K562 (cell line): ENCODE measurements around the gene APOL2. TPM values are rescaled to one million over a fixed set of nuclear protein-coding genes. Genes with fewer than 3 reads are reported as not detected.

ENCODE experiments used
- ATAC-seq: fragments of 200-7000 bp; cut with Tn5 transposase; 3 replicates; pipeline ENCODE4 v1.9.1; 2020; ENCODE audit warnings: moderate library complexity
- BruUV-seq: library from RNA; stranded (reverse); fragments of 400-500 nt; replicated peaks from 2 replicates; lab custom pipeline; 2021; lab: Mats Ljungman, UMichigan
- CTCF ChIA-PET: fragments of 300-600 bp; formaldehyde crosslinking; extraction: SDS; loops from one replicate; lab custom pipeline; 2021; ENCODE audit warnings: low intra/inter-chr PET ratio; lab: Yijun Ruan, JAX
- POLR2A ChIA-PET: fragments of 300-600, 350-650 bp; sonication (Branson Sonifier 250); formaldehyde crosslinking; extraction: SDS; loops from one replicate; lab custom pipeline; 2021; ENCODE audit warnings: antibody characterized with exemption, inconsistent platforms; lab: Yijun Ruan, JAX
- DNase-seq, 4 experiments: peaks; one replicate each; pipeline versions ENCODE4 v3.0.0 to v3.0.0-alpha.2; 2011 to 2018; ENCODE audit warnings: low spot score in 3 of 4, mixed read lengths in 3 of 4; ENCODE audit errors: extremely low read depth in 1 of 4
- FAIRE-seq: peaks from 2 replicates; lab custom pipeline; 2011; peaks lifted over from hg19 to GRCh38; lab: Jason Lieb, UNC
- H2AFZ ChIP-seq: 2 replicates; pipeline ENCODE4 v1.6.0; 2011; ENCODE audit warnings: low read depth, low read length, control low read depth, inconsistent platforms
- H3K27ac ChIP-seq: fragments of 200-600 bp; 3 replicates; pipeline ENCODE4 v1.8.0; 2011; ENCODE audit warnings: low read depth, mild to moderate bottlenecking, control low read depth, inconsistent platforms, low read length, moderate library complexity, mixed read lengths; ENCODE audit errors: extremely low read depth
- H3K27me3 ChIP-seq, 2 experiments: fragments of 300-600 bp in 1 of 2; 2 replicates in 1 of 2; 3 replicates in 1 of 2; pipeline versions ENCODE4 v1.6.0 to v1.8.0; 2011; ENCODE audit warnings: inconsistent platforms in 2 of 2, low read length in 2 of 2, mild to moderate bottlenecking in 1 of 2, mixed read lengths in 1 of 2, moderate library complexity in 1 of 2; ENCODE audit not compliant: control insufficient read depth in 2 of 2, insufficient read depth in 2 of 2
- H3K36me3 ChIP-seq: fragments of 300-600 bp; 3 replicates; pipeline ENCODE4 v1.8.0; 2011; ENCODE audit warnings: mild to moderate bottlenecking, low read length, inconsistent platforms; ENCODE audit not compliant: control insufficient read depth, insufficient read depth
- H3K4me1 ChIP-seq, 2 experiments: fragments of 200-600 bp in 1 of 2; replicated peaks in 1 of 2; 2 replicates in 1 of 2; 3 replicates in 1 of 2; pipeline versions ENCODE4 v1.5.1 to v1.8.0; 2011; ENCODE audit warnings: inconsistent platforms in 2 of 2, low read length in 2 of 2, mild to moderate bottlenecking in 1 of 2, mixed read lengths in 1 of 2, moderate library complexity in 1 of 2; ENCODE audit not compliant: control insufficient read depth in 2 of 2, insufficient read depth in 2 of 2
- H3K4me2 ChIP-seq: 2 replicates; pipeline ENCODE4 v1.6.1; 2011; ENCODE audit warnings: low read length, control low read depth, inconsistent platforms, mixed read lengths; ENCODE audit not compliant: insufficient read depth
- H3K4me3 ChIP-seq: fragments of 200-600 bp; sonication (generic), shearing (Covaris generic); 2 replicates; pipeline ENCODE4 v1.5.1; 2016; ENCODE audit warnings: control low read depth, inconsistent platforms
- H3K79me2 ChIP-seq: fragments of 200-600 bp; 3 replicates; pipeline ENCODE4 v1.8.0; 2011; ENCODE audit warnings: low read length, inconsistent platforms; ENCODE audit not compliant: control insufficient read depth, insufficient read depth
- H3K9ac ChIP-seq, 2 experiments: 2 replicates each; pipeline versions ENCODE4 v1.6.0 to v1.6.1; 2011; ENCODE audit warnings: low read depth in 2 of 2, low read length in 2 of 2, control low read depth in 1 of 2, inconsistent platforms in 1 of 2, mild to moderate bottlenecking in 1 of 2, mixed read lengths in 1 of 2; ENCODE audit not compliant: insufficient read depth in 1 of 2
- H3K9me1 ChIP-seq: one replicate; pipeline ENCODE4 v1.6.0; 2011; ENCODE audit warnings: inconsistent platforms, mild to moderate bottlenecking, low read length, moderate library complexity; ENCODE audit not compliant: control insufficient read depth, insufficient read depth
- H3K9me3 ChIP-seq: replicated peaks from 2 replicates; pipeline ENCODE4 v1.5.1; 2011; ENCODE audit warnings: low read depth, low read length, inconsistent platforms; ENCODE audit not compliant: control insufficient read depth, insufficient read depth
- H4K20me1 ChIP-seq: replicated peaks from 2 replicates; pipeline ENCODE4 v1.6.1; 2011; ENCODE audit warnings: low read length, inconsistent platforms, mixed read lengths; ENCODE audit not compliant: control insufficient read depth, insufficient read depth
- CBX1 ChIP-seq: sonication (generic); IDR thresholded peaks from 2 replicates; pipeline ENCODE4 v1.6.1; 2016; ENCODE audit warnings: antibody characterized with exemption, low read depth, mild to moderate bottlenecking
- GABPB2 ChIP-seq: fragments of 250-450 bp; sonication (Bioruptor Pico); conservative IDR thresholded peaks from 2 replicates; pipeline ENCODE4 v1.5.1; 2021; ENCODE audit warnings: mild to moderate bottlenecking
- NR2C1 ChIP-seq, 2 experiments: fragments of 450-650 bp; IDR thresholded peaks; 2 replicates each; pipeline ENCODE4 v1.6.1; 2017; ENCODE audit warnings: mild to moderate bottlenecking in 2 of 2, antibody characterized with exemption in 1 of 2, inconsistent platforms in 1 of 2, missing compliant biosample characterization in 1 of 2, missing genetic modification characterization in 1 of 2
- PCBP2 ChIP-seq: fragments of 200-400 bp; formaldehyde crosslinking; IDR thresholded peaks from 2 replicates; pipeline ENCODE4 v1.6.1; 2018; ENCODE audit warnings: low read length, low read depth, mild to moderate bottlenecking, moderate library complexity; ENCODE audit not compliant: poor library complexity, severe bottlenecking
- SMC3 ChIP-seq: conservative IDR thresholded peaks from 2 replicates; pipeline ENCODE4 v1.6.1; 2011; ENCODE audit warnings: low read depth, low read length, improper control_type of control experiment; ENCODE audit not compliant: insufficient read depth
- TAL1 ChIP-seq: fragments of 450-650 bp; IDR thresholded peaks from 2 replicates; pipeline ENCODE4 v1.6.1; 2016; ENCODE audit warnings: mild to moderate bottlenecking
- TCF7L2 ChIP-seq: fragments of 150-350 bp; IDR thresholded peaks from 2 replicates; pipeline ENCODE4 v1.6.1; 2016; ENCODE audit warnings: low read depth, mild to moderate bottlenecking, low read length, moderate library complexity
- TFAM ChIP-seq: fragments of 250-450 bp; sonication (Bioruptor Pico); conservative IDR thresholded peaks from 2 replicates; pipeline ENCODE4 v1.5.0; 2021; ENCODE audit warnings: mild to moderate bottlenecking, moderate library complexity
- ZC3H11A ChIP-seq: IDR thresholded peaks from 2 replicates; pipeline ENCODE4 v1.6.1; 2012; ENCODE audit warnings: low read depth, low read length, improper control_type of control experiment
- ZKSCAN3 ChIP-seq: fragments of 250-450 bp; sonication (Bioruptor Pico); IDR thresholded peaks from 2 replicates; pipeline ENCODE4 v1.4.0; 2020
- ZNF146 ChIP-seq: IDR thresholded peaks from one replicate; pipeline ENCODE4 v1.6.1; 2018; ENCODE audit warnings: missing compliant biosample characterization; ENCODE audit not compliant: unreplicated experiment
- ZNF232 ChIP-seq: sonication (generic); formaldehyde crosslinking; IDR thresholded peaks from 2 replicates; pipeline ENCODE4 v1.8.0; 2022; ENCODE audit warnings: mild to moderate bottlenecking, missing genetic modification reagents
- ZNF766 ChIP-seq: fragments of 200-800 bp; sonication (Bioruptor generic); conservative IDR thresholded peaks from 2 replicates; pipeline ENCODE4 v1.6.1; 2016; ENCODE audit warnings: missing genetic modification characterization, missing compliant biosample characterization
- WGBS: fragments of 100-300 bp; shearing (Covaris generic); methylation state at CpG from one replicate; pipeline ENCODE4 v1.1.6; 2016; ENCODE audit warnings: low coverage, mixed read lengths; ENCODE audit not compliant: insufficient coverage; ENCODE audit errors: missing lambda C conversion rate; 5-methylcytosine and 5-hydroxymethylcytosine counted together
- in situ Hi-C: fragments of 300-500 bp; cut with MboI; formaldehyde crosslinking; loops from 4 replicates; pipeline ENCODE4 v1.15.0; 2018; ENCODE audit warnings: inconsistent platforms, mixed read lengths
- intact Hi-C: fragments of 100-400 bp; cut with micrococcal nuclease; formaldehyde crosslinking; loops from 2 replicates; pipeline ENCODE4 v1.14.2; 2022
- polyA plus RNA-seq, 8 experiments: library from polyadenylated mRNA; depleted of rRNA in 4 of 8; stranded (reverse) in 5 of 8; unstranded in 3 of 8; fragments of >200 nt; fragmentation: Nextera tagmentation in 2 of 8; fragmentation: Illumina TruSeq in 1 of 8; extraction: Ambion mirVana in 2 of 8; extraction: Trizol in 1 of 8; gene quantifications; 2 replicates each; pipeline versions ENCODE4 v1.2.1 to v1.2.3, GENCODE V29; 2011 to 2014; ENCODE audit warnings: inconsistent platforms in 1 of 8, missing spikeins in 1 of 8
- total RNA-seq, 7 experiments: library from RNA; depleted of rRNA in 6 of 7; stranded (reverse); fragments of >200 nt in 6 of 7; fragmentation: Illumina TruSeq in 2 of 7; extraction: Trizol in 2 of 7; gene quantifications; 2 replicates each; pipeline versions ENCODE4 v1.2.1 to v1.2.3, GENCODE V29; 2011 to 2021; ENCODE audit warnings: low replicate concordance in 1 of 7
- TF ChIP-seq, protein P1 (sequence below): sonication (generic); formaldehyde crosslinking; IDR thresholded peaks from 2 replicates; pipeline ENCODE4 v1.8.0; 2022; ENCODE audit warnings: missing genetic modification reagents, mild to moderate bottlenecking, borderline replicate concordance
- TF ChIP-seq, protein P2 (sequence below): IDR thresholded peaks from 2 replicates; pipeline ENCODE4 v1.6.1; 2011; ENCODE audit warnings: borderline replicate concordance, low read depth, mild to moderate bottlenecking, moderate library complexity, low read length; ENCODE audit not compliant: insufficient read depth, poor library complexity, severe bottlenecking
- TF ChIP-seq, protein P3 (sequence below): fragments of 450-650 bp; formaldehyde crosslinking; IDR thresholded peaks from 2 replicates; pipeline ENCODE4 v1.4.0; 2020; ENCODE audit warnings: mild to moderate bottlenecking, mixed read lengths

Gene APOL2
- total and polyA plus RNA-seq, 9 of the 15 experiments (the other 6 are each of a cell fraction or from before 2014, with no cell fraction given), result 2.7 to 10.6 (median 8.9) TPM

DNA sequence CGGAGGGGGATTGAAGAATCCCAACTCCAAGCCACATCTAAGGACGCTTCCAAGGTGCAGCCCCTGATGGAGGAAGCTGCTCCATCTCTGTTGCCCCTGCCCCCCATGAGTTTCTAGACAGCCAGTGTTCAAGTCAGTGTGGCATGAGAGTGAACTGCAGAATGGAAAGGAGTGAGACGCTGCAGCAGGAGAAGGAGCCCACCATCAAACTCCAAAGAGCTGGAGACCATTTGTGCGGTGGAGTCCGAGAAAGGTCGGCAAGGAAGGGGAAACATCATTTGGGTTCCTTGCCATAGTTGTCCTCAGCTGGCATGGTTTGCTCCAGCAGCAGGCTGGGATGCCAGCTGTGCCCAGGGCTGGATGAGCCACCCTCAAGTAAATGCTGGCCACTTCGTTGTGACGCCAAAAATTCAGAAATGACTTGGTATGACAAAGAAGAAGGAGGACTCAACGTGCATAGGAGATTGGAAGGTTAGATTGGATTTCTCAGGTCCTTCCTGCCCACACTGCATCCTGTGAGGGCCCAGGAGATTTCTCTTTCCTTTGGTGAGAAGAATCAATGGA lies 16.4 kb downstream of the APOL2 start:
- TF ChIP-seq ZNF232 (CRISPR knock-in tag) (no peak), ZNF766 (CRISPR knock-in tag) (no peak), GABPB2 (no peak), ZC3H11A (no peak), TFAM (no peak), TCF7L2 (no peak), NR2C1 (IDR thresholded peaks at IDR 0.05) (no peak), NR2C1 (tag; IDR thresholded peaks at IDR 0.05) (no peak), SMC3 (no peak), ZNF146 (CRISPR knock-in tag) (no peak), ZKSCAN3 (CRISPR knock-in tag) (no peak), TAL1 (no peak), PCBP2 (no peak), CBX1 (no peak)
- TF ChIP-seq, protein P1, sequence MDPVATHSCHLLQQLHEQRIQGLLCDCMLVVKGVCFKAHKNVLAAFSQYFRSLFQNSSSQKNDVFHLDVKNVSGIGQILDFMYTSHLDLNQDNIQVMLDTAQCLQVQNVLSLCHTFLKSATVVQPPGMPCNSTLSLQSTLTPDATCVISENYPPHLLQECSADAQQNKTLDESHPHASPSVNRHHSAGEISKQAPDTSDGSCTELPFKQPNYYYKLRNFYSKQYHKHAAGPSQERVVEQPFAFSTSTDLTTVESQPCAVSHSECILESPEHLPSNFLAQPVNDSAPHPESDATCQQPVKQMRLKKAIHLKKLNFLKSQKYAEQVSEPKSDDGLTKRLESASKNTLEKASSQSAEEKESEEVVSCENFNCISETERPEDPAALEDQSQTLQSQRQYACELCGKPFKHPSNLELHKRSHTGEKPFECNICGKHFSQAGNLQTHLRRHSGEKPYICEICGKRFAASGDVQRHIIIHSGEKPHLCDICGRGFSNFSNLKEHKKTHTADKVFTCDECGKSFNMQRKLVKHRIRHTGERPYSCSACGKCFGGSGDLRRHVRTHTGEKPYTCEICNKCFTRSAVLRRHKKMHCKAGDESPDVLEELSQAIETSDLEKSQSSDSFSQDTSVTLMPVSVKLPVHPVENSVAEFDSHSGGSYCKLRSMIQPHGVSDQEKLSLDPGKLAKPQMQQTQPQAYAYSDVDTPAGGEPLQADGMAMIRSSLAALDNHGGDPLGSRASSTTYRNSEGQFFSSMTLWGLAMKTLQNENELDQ (CRISPR knock-in tag), result no peak
- TF ChIP-seq, protein P2, sequence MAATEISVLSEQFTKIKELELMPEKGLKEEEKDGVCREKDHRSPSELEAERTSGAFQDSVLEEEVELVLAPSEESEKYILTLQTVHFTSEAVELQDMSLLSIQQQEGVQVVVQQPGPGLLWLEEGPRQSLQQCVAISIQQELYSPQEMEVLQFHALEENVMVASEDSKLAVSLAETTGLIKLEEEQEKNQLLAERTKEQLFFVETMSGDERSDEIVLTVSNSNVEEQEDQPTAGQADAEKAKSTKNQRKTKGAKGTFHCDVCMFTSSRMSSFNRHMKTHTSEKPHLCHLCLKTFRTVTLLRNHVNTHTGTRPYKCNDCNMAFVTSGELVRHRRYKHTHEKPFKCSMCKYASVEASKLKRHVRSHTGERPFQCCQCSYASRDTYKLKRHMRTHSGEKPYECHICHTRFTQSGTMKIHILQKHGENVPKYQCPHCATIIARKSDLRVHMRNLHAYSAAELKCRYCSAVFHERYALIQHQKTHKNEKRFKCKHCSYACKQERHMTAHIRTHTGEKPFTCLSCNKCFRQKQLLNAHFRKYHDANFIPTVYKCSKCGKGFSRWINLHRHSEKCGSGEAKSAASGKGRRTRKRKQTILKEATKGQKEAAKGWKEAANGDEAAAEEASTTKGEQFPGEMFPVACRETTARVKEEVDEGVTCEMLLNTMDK, result no peak
- TF ChIP-seq, protein P3, sequence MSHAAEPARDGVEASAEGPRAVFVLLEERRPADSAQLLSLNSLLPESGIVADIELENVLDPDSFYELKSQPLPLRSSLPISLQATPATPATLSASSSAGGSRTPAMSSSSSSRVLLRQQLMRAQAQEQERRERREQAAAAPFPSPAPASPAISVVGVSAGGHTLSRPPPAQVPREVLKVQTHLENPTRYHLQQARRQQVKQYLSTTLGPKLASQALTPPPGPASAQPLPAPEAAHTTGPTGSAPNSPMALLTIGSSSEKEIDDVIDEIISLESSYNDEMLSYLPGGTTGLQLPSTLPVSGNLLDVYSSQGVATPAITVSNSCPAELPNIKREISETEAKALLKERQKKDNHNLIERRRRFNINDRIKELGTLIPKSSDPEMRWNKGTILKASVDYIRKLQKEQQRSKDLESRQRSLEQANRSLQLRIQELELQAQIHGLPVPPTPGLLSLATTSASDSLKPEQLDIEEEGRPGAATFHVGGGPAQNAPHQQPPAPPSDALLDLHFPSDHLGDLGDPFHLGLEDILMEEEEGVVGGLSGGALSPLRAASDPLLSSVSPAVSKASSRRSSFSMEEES (CRISPR knock-in tag), result no peak
- BruUV-seq, result no TSS peak
- Histone ChIP-seq H3K4me1 (peaks cover 0 to 3% of the 10 kb centered on the region in 2 experiments; a peak in 1 of 5 replicates), H3K9ac (no peak overlapping the region), H3K79me2 (no peaks in the 10 kb centered on the region), H4K20me1 (no peaks in the 10 kb centered on the region), H3K27me3 (no peaks in the 10 kb centered on the region), H3K9me3 (no peaks in the 10 kb centered on the region), H2AFZ (no peak overlapping the region), H3K36me3 (peaks cover 7% of the 10 kb centered on the region; the same call in 1 of the 3 replicates), H3K4me3 (no peak overlapping the region), H3K4me2 (no peak overlapping the region), H3K27ac (no peak overlapping the region), H3K9me1 (no peaks in the 10 kb centered on the region)
- CTCF ChIA-PET, result interaction anchor here (1.1 kb wide), 1 partner anchor 77 kb away, joined by 5 read pairs; no protein-coding TSS in a partner anchor
- no peak for DNase-seq
- FAIRE-seq, result no peak
- in situ Hi-C loops (no loop called here), intact Hi-C loops (loop anchor here (5.0 kb wide), 2 partner anchors 41 to 76 kb away; no protein-coding TSS in a partner anchor)
- POLR2A ChIA-PET, result interaction anchor here (0.6 kb wide), 1 partner anchor 1056 kb away, joined by 5 read pairs; no protein-coding TSS in a partner anchor
- ATAC-seq, result no peak
- 28% methylated on average over 8 of the region's 9 CpGs for WGBS
